Measurements from ENCODE around the gene SSRP1.

SSRP1 gene

GRCh38 chr11:57358543-57358961, 22.9 kb upstream of the SSRP1 start:
- TF ChIP-seq CTCF (IDR thresholded peaks at IDR 0.05; ENCODE audit: extremely low read depth, missing control alignments): no peak

GRCh38 chr11:57357856-57358255, 22.2 kb upstream of the SSRP1 start:
- TF ChIP-seq CTCF (IDR thresholded peaks at IDR 0.05; ENCODE audit: extremely low read depth, missing control alignments): no peak

More at GRCh38 chr11:57358543-57358961, 22.9 kb upstream of the SSRP1 start:
- DNase-seq (ENCODE audit: low spot score): no peak

GRCh38 chr11:57357310-57357709, 21.6 kb upstream of the SSRP1 start:
- DNase-seq (ENCODE audit: low spot score): no peak
- TF ChIP-seq CTCF (IDR thresholded peaks at IDR 0.05; ENCODE audit: extremely low read depth, missing control alignments): no peak

More at GRCh38 chr11:57357856-57358255, 22.2 kb upstream of the SSRP1 start:
- no peak for DNase-seq (ENCODE audit: low spot score)

DNA sequence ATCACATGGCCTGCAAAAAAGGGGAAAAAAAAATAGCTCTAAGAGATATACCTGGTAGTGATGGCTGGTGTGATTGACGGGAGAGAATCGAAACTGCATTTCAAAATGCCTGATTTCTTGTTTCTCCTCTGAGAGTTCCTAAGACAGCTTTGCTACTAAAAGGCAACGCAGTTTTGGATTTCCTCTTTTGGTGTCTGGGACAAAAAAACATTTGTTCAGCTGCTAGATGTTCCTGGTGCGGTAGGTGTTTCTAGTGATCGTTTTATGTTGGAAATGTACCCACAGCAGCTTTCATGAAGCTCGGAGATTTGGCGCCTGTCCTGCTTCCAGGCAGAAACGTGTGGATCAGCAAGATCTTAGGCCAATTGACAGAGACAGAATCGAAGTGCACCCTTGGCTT, 20.6 kb upstream of the SSRP1 start:
- DNase-seq (ENCODE audit: low spot score): no peak
- no peak for TF ChIP-seq CTCF (IDR thresholded peaks at IDR 0.05; ENCODE audit: extremely low read depth, missing control alignments)

DNA sequence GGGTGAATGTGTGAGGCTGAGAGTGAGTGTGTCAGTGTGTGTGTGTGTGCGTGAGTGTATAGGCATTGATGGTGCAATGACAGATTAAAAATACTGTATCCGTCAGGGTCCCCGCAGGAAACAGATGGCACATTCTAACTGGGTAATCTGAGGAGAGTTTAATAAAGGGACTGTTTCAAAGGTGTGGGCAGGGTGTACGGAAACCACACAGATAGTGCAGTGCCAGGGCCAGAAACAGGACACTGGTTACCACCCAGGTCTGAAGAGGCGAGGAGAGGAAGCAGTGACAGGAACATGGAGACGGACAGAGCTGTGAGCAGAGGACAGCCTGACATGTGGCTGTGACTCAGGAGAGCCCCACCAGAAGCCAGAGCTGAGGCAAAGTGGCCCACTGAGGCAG, 19.0 kb upstream of the SSRP1 start:
- DNase-seq (ENCODE audit: low spot score): no peak
- no peak for TF ChIP-seq CTCF (IDR thresholded peaks at IDR 0.05; ENCODE audit: extremely low read depth, missing control alignments)

DNA sequence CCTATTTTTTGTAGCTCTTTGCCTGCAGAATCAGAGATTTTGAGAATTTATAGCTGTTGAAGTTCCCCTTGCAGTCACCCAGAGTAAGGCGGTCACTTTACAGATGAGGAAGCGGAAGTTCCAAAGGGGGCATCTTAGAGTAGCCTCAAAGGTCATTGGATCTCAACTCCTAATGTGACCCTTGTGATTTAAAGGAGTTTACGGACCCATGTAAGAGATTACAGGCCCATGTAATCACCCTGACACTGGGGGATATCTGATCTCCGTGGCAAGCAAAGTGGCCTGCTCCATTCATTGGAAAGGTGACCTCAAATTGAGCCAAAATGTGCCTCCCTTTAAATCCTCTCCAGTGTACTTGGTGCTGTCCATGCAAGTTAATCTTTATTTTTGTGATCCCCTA, 18.2 kb upstream of the SSRP1 start:
- TF ChIP-seq CTCF (IDR thresholded peaks at IDR 0.05; ENCODE audit: extremely low read depth, missing control alignments): no peak
- no peak for DNase-seq (ENCODE audit: low spot score)

DNA sequence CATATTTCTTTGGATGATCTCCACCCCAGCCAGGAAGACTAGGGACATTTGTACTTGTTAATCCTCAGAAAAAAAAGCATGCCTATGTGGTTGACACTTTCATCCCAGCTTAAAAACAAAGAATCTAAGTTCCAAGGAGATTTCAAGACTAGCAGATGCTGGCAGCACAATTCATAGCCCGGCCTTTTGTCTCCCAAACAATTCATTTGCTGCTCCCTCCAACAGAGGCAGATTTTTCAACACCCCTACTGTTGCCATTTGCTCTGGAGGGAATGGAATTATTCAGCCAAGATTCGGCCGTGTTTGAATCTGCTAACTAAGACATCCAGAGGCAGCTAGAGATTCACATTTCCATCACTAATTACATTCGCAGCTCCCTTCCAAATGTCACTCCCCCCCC, 17.8 kb upstream of the SSRP1 start:
- TF ChIP-seq CTCF (IDR thresholded peaks at IDR 0.05; ENCODE audit: extremely low read depth, missing control alignments): no peak
- DNase-seq (ENCODE audit: low spot score): no peak
